GM19468 (cell line): ENCODE results near the gene ZNF76.
"Not testable (repeated sequence)": the region's sequence is repeated elsewhere in the genome, so short reads cannot be mapped to it uniquely, and the experiment has no call there.

Experiments
- ATAC-seq: cut with Tn5 transposase; IDR thresholded peaks from one replicate; pipeline ENCODE4 v1.9.1; 2021; ENCODE audit warnings: mild to moderate bottlenecking, moderate library complexity, moderate number of reproducible peaks; ENCODE audit not compliant: unreplicated experiment; ENCODE audit errors: extremely low read depth

Gene ZNF76

GRCh38 chr6:35319346-35320030, 60.0 kb downstream of the ZNF76 start:
- no peak for ATAC-seq

- ATAC-seq: no peak
These were observed 60.5 kb downstream of the ZNF76 start for GRCh38 chr6:35320031-35320410.

- no peak for ATAC-seq
These were observed 61.6 kb downstream of the ZNF76 start for GRCh38 chr6:35321091-35321490.

GRCh38 chr6:35327349-35328027, 68.0 kb downstream of the ZNF76 start:
- ATAC-seq: no peak

- ATAC-seq: no peak
These were observed 68.7 kb downstream of the ZNF76 start for GRCh38 chr6:35328108-35328723.

GRCh38 chr6:35328965-35329364, 69.4 kb downstream of the ZNF76 start:
- ATAC-seq: not testable (repeated sequence)

GRCh38 chr6:35330541-35331119, 71.1 kb downstream of the ZNF76 start:
- ATAC-seq: no peak

GRCh38 chr6:35332074-35332887, 72.7 kb downstream of the ZNF76 start:
- ATAC-seq: not testable (repeated sequence)

- no peak for ATAC-seq
These were observed 82.0 kb downstream of the ZNF76 start for GRCh38 chr6:35341557-35341956.

- ATAC-seq: peak; percentile 94
These were observed 82.9 kb downstream of the ZNF76 start, which contains the start of gene PPARD for GRCh38 chr6:35342258-35343091. TSS of gene PPARD (plus strand) at chr6:35342558. CDS start at chr6:35411088, 68,530 bp downstream.

GRCh38 chr6:35343092-35343834, 83.7 kb downstream of the ZNF76 start:
- ATAC-seq: no peak

- no peak for ATAC-seq
These were observed 84.5 kb downstream of the ZNF76 start for GRCh38 chr6:35343835-35344550.
